Body of pancreas (tissue), 4 donors: ENCODE measurements around the gene SLC44A1. TPM values are rescaled to one million over a fixed set of nuclear protein-coding genes. Genes with fewer than 3 reads are reported as not detected.

Experiments used
- ATAC-seq: fragments of 150-250 bp; one replicate; pipeline ENCODE4 v1.9.1; 2016
- DNase-seq, 4 donors: peaks; one replicate each; pipeline ENCODE4 v3.0.0-alpha.2; 2019
- H3K27ac ChIP-seq, 4 donors: fragments of 200-600 bp; sonication (generic); 1 replicate in 3 of 4; 2 replicates in 1 of 4; pipeline versions ENCODE4 v1.5.1 to v1.6.1; 2016 to 2019; ENCODE audit warnings: mild to moderate bottlenecking in 1 of 4, mixed read lengths in 1 of 4, moderate library complexity in 1 of 4
- H3K27me3 ChIP-seq, 2 donors: fragments of 200-600 bp; sonication (generic); one replicate each; pipeline ENCODE4 v1.6.0; 2016; ENCODE audit warnings: mild to moderate bottlenecking in 1 of 2
- H3K36me3 ChIP-seq, 2 donors: fragments of 200-600 bp; sonication (generic); replicated peaks in 1 of 2; 2 replicates each; pipeline ENCODE4 v1.5.1; 2016; ENCODE audit warnings: low read depth in 2 of 2; ENCODE audit not compliant: insufficient read depth in 1 of 2
- H3K4me1 ChIP-seq: fragments of 200-600 bp; sonication (generic); one replicate; pipeline ENCODE4 v1.6.0; 2016
- H3K4me3 ChIP-seq, 2 donors: fragments of 200-600 bp; sonication (generic); 1 replicate in 1 of 2; 2 replicates in 1 of 2; pipeline ENCODE4 v1.5.1; 2016 to 2019
- H3K9me3 ChIP-seq, 3 donors: fragments of 200-600 bp; sonication (generic); 1 replicate in 2 of 3; 2 replicates in 1 of 3; pipeline ENCODE4 v1.5.1; 2016
- POLR2A ChIP-seq, 3 donors: fragments of 450-650 bp; IDR thresholded peaks; one replicate each; pipeline ENCODE4 v1.6.1; 2016; ENCODE audit warnings: antibody characterized with exemption in 3 of 3, mild to moderate bottlenecking in 2 of 3
- WGBS, 2 donors: methylation state at CpG; one replicate each; pipeline ENCODE4 v1.1.5; 2017; 5-methylcytosine and 5-hydroxymethylcytosine counted together
- intact Hi-C: fragments of 100-400 bp; cut with DNase I; formaldehyde crosslinking; loops from one replicate; pipeline ENCODE4 v1.15.1; 2023
- total RNA-seq, 2 donors: library from RNA; depleted of rRNA; stranded (reverse); fragments of >200 nt; gene quantifications; one replicate each; pipeline ENCODE4 v1.1.0, GENCODE V29; 2016
- TF ChIP-seq, protein P1 (sequence below), 7 experiments: fragments of 450-650 bp in 4 of 7; fragments of 200-600 bp in 3 of 7; sonication (generic) in 3 of 7; IDR thresholded peaks; one replicate each; pipeline ENCODE4 v1.5.1; 2016 to 2019; ENCODE audit warnings: antibody characterized with exemption in 7 of 7

Gene SLC44A1
- total RNA-seq, 2 donors from 2014 or later, result 15.5 to 39.4 TPM

DNA sequence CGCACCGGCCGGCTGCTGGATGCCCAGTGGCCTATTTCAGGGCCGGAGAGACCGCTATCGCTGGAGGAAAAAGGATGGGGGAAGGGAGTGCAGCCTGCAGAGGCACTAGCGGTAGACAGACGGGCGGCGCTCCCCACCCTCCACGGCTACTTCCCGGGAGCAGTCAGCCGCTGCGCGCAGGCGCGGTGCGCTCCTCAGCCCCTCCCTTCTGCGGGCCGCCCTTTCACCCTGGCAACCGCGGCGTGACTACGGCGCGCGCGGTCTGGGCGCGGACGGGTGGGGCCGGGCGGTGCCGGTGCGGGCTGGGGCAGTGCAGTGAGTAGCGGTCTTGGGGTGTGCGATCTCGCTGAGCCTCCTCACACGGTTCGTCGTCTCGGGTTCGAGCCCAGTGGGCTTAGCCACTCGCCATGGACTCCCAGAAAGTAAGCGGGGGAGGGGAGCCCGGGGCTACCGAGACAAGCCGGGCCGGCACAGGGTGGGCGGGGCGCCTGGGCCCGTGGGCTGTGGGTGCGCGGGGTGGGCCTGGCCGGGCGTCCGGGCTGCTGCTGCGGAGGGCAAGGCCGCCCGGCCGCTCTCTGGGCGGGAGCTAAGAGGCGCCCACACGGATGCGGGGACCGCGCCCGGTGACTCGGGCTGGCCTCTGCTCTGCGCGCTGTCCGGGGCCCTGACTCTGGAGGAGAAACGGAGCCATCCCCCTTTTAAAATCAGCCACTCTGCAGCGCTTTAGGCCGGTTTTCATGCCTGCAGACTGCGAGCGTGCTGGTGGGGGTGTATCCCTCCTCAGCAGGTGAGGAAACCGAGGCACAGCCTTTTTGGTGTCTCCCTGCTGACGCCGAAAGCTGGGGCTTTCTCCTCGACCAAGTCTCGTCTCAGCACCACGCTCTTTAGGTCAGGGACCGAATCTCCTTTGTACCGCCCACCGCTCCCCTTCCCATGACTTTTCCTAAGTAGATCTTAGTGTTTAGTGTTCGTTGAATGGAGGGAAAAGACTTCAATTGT, 203.7 kb downstream of the SLC44A1 start, which contains the start of gene FSD1L:
TSS of gene FSD1L (plus strand) at position 221 of the 999 bp plus-strand sequence. CDS start at position 408, 187 bp downstream.
- WGBS, 2 donors, result 0% methylated on average over 8 to 65 of the region's 87 CpGs
- no peaks in the 10 kb centered on the region for H3K36me3 ChIP-seq
- peak in 2 of 3 donors; percentile 59 to 68 for TF ChIP-seq POLR2A (IDR thresholded peaks at IDR 0.05)
- TF ChIP-seq, protein P1, sequence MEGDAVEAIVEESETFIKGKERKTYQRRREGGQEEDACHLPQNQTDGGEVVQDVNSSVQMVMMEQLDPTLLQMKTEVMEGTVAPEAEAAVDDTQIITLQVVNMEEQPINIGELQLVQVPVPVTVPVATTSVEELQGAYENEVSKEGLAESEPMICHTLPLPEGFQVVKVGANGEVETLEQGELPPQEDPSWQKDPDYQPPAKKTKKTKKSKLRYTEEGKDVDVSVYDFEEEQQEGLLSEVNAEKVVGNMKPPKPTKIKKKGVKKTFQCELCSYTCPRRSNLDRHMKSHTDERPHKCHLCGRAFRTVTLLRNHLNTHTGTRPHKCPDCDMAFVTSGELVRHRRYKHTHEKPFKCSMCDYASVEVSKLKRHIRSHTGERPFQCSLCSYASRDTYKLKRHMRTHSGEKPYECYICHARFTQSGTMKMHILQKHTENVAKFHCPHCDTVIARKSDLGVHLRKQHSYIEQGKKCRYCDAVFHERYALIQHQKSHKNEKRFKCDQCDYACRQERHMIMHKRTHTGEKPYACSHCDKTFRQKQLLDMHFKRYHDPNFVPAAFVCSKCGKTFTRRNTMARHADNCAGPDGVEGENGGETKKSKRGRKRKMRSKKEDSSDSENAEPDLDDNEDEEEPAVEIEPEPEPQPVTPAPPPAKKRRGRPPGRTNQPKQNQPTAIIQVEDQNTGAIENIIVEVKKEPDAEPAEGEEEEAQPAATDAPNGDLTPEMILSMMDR (IDR thresholded peaks at IDR 0.05), result peak in 3 of 7 experiments; percentile 30 to 44 (median 43)
- H3K4me3 ChIP-seq, result peak within 1 kb of the TSS; percentile 96
- DNase-seq (peak; percentile 93 to 95 (median 94)), ATAC-seq (peak; percentile 98)
- peaks cover 14% of the 10 kb centered on the region for H3K4me1 ChIP-seq
- intact Hi-C loops, result no loop called here
- H3K27ac ChIP-seq, result peak within 1 kb of the TSS; percentile 1 to 67 (median 46)
- no peaks in the 10 kb centered on the region for H3K9me3 ChIP-seq
- no peaks in the 10 kb centered on the region for H3K27me3 ChIP-seq

DNA sequence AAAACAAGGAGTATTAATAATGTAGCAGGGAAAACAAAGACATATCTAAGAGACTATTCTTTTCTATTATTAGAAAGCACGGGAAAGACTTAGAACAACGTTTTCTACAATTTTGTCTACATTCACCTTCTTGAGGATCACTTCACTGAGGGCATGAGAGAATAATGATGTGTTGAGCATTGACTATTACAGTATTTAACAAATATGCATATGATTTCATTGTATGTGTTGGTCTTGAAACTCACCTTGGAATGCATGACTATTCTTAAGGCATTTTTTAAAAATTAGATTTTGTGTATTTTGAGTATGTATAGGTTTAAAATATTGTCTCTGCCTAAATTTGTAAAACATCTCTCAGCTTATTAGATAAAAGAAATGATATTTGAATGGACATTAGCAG, 204.6 kb downstream of the SLC44A1 start:
- no peaks in the 10 kb centered on the region for H3K36me3 ChIP-seq
- no peaks in the 10 kb centered on the region for H3K27me3 ChIP-seq
- DNase-seq (no peak), ATAC-seq (no peak)
- TF ChIP-seq, protein P1 (IDR thresholded peaks at IDR 0.05), result no peak
- no peak for TF ChIP-seq POLR2A (IDR thresholded peaks at IDR 0.05)
- H3K4me1 ChIP-seq, result peaks cover 14% of the 10 kb centered on the region
- no peak overlapping the region for H3K27ac ChIP-seq
- H3K4me3 ChIP-seq, result no peak overlapping the region
- intact Hi-C loops, result no loop called here
- 23 to 24% methylated on average over 2 of the region's 2 CpGs for WGBS, 2 donors
- no peaks in the 10 kb centered on the region for H3K9me3 ChIP-seq

DNA sequence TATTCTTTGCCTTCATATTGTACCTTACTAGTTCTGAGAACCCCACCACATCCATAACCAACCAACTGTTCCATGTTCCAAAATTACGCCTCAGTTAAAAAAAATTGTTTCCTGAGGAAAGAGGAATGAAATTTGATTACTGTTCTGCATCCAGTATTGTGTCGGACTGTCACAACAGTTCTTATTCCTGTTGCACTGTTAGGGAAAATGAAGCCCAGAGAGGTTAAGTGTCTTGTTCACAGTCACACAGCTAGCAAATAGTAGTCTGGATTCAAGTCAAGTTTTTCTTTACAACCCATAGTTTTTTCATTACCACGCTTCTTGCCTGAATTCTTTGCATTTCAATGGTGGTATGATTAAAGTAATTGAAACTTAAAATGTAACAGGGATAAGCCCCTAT, 207.7 kb downstream of the SLC44A1 start:
- ATAC-seq (no peak), DNase-seq (no peak)
- no peak overlapping the region for H3K27ac ChIP-seq
- no peak overlapping the region for H3K4me3 ChIP-seq
- peaks cover 14% of the 10 kb centered on the region for H3K4me1 ChIP-seq
- intact Hi-C loops, result no loop called here
- H3K9me3 ChIP-seq, result no peaks in the 10 kb centered on the region
- WGBS, 2 donors, result 89 to 93% methylated on average over 3 of the region's 3 CpGs
- H3K27me3 ChIP-seq, result no peaks in the 10 kb centered on the region
- no peaks in the 10 kb centered on the region for H3K36me3 ChIP-seq
- TF ChIP-seq POLR2A (IDR thresholded peaks at IDR 0.05), result no peak
- TF ChIP-seq, protein P1 (IDR thresholded peaks at IDR 0.05), result no peak

DNA sequence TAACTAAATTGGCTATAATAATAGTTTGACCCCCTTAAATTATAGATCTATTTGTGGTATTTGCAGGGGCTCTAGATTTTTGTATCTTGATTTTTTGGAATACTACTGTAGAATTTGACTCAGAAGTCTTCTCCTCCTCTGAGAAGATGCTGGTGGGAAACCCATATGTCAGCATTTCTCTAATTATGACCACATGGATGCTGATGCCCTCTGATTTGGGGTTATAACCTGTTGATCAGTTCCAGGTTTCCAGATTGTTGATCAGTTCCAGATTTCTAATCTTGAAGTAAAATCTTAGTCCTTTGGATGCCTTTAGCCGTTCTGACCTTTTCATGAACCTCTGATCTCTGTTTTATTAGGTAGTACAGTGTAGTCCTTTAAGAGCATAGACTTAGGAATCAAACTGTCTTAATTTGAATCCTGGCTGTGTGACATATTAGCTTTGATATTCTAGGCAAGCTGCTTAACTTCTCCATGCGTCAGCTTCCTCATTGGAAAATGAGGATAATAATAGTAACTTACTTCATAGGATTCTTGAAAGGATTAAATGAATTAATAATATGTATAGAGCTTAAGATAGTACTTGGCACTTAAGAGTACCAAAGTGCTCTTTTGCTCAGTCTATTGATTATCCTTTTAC, 211.5 kb downstream of the SLC44A1 start:
- TF ChIP-seq, protein P1 (IDR thresholded peaks at IDR 0.05), result no peak
- no peak for TF ChIP-seq POLR2A (IDR thresholded peaks at IDR 0.05)
- intact Hi-C loops, result no loop called here
- Histone ChIP-seq H3K27me3 (no peaks in the 10 kb centered on the region), H3K4me3 (no peak overlapping the region), H3K36me3 (no peaks in the 10 kb centered on the region), H3K4me1 (peaks cover 5% of the 10 kb centered on the region), H3K27ac (no peak overlapping the region), H3K9me3 (no peaks in the 10 kb centered on the region)
- WGBS, 2 donors, result 77 to 83% methylated on average over 2 of the region's 2 CpGs
- ATAC-seq (no peak), DNase-seq (no peak)
